Skeletal muscle cell (primary cell): ENCODE results near the gene PPP6R2.

Experiments used
- DNase-seq: peaks from one replicate; pipeline ENCODE4 v3.0.0-alpha.2; 2010; ENCODE audit warnings: low read depth
- H3K4me3 ChIP-seq: 2 replicates; pipeline ENCODE4 v1.5.1; 2011; ENCODE audit warnings: low read depth, mild to moderate bottlenecking, control low read depth, low read length, moderate library complexity

Gene PPP6R2

DNA sequence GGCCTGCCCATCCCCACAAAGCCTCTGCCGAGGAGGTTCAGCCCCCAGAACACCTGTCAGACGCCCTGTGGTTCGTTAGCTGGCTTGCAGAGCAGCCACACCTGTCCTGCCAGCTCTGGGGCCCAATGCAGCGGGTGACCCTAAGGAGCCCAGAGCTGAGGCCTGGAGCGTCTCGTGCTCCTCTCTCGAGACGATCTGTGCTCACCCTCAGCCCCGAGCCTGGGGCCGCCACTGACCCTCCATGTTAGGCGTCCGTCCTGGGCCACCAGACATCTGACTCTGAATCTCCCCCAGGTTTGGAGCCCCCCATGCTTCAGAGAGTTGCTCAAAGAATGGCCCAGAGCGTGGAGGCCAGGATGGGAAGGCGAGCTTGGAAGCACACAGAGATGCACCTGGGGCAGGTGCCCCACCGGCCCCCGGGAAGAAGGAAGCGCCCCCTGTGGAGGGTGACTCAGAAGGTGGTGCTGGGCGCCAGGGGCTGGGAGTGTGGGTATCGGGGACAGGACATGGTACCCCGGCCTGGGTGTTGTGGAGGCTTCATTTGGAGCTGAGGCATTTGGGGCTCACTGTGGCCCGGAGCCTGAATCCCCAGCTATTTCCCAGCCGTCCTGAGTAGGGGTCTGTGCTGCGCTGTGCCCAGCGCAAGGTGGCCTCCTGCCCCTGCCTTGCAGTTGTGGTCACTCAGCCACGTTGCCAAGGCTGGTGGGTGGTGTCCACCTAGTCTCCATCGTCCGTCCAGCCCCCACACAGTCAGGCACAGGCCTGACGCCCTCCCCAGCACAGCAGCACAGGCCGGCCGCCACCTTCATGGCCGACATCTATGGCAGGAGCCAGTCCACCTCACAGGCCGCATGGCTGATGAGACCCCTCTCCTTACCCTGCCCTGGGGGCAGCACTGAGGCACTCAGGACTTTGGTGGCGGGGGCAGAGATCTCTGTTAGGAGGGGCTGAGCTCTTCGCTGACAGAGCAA is 95.5 kb downstream of the PPP6R2 start:
- H3K4me3 ChIP-seq: no peak overlapping the region

GRCh38 chr22:50439314-50439870 is 96.3 kb downstream of the PPP6R2 start:
- H3K4me3 ChIP-seq: no peak overlapping the region
- DNase-seq: no peak

More for the DNA sequence above, 95.5 kb downstream of the PPP6R2 start:
- no peak for DNase-seq

DNA sequence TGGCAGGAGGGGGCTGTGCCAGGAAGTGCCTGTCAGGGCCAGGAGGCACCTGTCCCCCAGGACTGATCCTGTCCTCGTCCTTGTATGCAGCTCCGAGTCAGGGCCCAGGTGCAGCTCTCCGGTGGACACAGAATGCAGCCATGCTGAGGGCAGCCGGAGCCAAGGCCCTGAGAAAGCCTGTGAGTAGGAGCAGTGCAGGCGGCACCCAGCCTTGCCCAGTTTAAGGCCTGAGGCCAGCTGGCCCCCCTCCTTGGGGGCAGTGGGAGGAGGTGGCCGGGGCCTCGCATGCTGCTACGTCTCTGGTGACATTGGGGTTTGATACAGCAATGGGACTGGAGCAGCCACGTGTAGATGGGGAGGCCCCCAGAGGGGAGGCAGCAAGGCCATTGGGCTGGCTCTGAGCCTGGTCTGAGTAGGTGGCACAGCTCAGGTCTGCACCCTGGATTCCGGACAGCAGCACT is 96.8 kb downstream of the PPP6R2 start:
- no peak for DNase-seq
- no peak overlapping the region for H3K4me3 ChIP-seq

DNA sequence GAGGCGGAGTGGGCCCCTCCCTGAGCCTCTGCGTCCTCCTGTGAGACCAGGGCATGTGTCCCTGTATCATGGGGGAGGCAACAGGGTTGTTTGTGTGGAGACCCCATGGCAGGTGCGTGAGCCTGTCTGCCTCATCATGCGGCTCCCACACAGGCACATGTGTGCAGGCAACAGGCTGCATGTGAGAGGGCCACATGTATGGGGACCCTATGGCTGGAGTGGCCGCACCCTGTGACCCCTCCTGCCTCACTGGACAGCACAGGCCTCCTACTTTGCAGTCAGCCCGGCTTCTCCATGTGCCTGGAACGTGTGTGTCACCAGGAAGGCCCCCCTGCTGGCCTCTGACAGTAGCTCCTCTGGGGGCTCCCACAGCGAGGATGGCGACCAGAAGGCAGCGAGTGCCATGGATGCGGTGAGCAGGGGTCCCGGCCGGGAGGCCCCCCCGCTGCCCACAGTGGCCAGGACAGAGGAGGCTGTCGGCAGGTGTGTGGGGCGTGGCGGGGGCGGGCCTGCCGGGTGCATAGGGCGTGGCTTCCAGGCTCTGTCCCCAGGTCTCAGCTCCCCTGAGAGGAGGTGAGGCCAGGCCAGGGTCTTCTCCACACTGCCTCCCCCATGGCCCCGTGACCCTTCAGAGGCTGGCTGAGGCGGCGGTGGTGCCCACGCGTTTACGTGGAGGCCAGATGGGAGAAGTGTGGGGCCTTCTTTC is 97.6 kb downstream of the PPP6R2 start:
- H3K4me3 ChIP-seq: no peak overlapping the region
- no peak for DNase-seq

- H3K4me3 ChIP-seq: no peak overlapping the region
- DNase-seq: no peak
Observed at GRCh38 chr22:50441428-50441993, 98.4 kb downstream of the PPP6R2 start.

GRCh38 chr22:50443197-50443596 is 100.1 kb downstream of the PPP6R2 start:
- no peak for DNase-seq

GRCh38 chr22:50443801-50444625 is 100.9 kb downstream of the PPP6R2 start:
- H3K4me3 ChIP-seq: no peak overlapping the region
- no peak for DNase-seq

More at GRCh38 chr22:50443197-50443596, 100.1 kb downstream of the PPP6R2 start:
- H3K4me3 ChIP-seq: no peak overlapping the region

- DNase-seq: peak; percentile 30
- no peak overlapping the region for H3K4me3 ChIP-seq
Observed at GRCh38 chr22:50444663-50445062, 101.5 kb downstream of the PPP6R2 start.

DNA sequence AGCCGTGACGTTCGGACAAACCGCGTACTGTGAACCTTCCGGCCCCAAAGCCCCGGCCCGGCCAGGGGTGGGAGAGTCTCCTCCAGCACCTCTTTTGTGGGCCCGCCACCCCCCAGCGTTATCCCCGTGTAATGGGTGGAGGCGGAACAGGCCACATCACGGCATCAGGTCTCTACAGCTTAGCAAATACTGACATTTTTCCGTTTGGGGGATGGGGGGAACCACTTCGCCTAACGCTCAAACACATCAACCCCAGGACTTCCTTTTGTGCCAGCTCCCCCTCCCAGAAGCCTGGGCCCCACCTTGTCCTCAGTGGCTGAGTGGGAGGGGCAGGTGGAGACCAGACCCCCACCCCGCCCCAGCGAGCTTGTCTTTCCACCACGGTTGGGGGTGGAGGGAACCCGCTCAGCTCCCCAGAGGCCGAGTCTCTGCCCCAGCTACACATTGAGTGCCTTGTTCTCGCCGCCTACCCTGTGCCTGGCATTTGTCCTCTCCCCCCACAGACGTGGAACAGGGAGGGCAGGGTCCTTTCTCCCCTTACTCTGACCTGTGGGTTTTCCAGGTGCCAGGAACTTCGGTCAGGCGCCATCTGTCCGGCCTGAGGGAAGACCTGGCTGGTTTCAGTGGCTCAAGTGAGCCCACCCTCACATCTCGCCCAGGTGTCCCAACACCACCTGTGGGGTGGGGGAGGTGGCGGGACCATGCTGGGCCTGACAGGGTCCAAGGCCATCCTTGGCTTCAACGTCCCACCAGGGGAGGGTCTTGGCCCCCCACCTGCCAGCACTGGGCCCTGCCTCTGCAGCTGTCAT is 102.1 kb downstream of the PPP6R2 start:
- DNase-seq: no peak
- H3K4me3 ChIP-seq: no peak overlapping the region

GRCh38 chr22:50445880-50446707 is 103.0 kb downstream of the PPP6R2 start:
- no peak overlapping the region for H3K4me3 ChIP-seq
- DNase-seq: no peak

DNA sequence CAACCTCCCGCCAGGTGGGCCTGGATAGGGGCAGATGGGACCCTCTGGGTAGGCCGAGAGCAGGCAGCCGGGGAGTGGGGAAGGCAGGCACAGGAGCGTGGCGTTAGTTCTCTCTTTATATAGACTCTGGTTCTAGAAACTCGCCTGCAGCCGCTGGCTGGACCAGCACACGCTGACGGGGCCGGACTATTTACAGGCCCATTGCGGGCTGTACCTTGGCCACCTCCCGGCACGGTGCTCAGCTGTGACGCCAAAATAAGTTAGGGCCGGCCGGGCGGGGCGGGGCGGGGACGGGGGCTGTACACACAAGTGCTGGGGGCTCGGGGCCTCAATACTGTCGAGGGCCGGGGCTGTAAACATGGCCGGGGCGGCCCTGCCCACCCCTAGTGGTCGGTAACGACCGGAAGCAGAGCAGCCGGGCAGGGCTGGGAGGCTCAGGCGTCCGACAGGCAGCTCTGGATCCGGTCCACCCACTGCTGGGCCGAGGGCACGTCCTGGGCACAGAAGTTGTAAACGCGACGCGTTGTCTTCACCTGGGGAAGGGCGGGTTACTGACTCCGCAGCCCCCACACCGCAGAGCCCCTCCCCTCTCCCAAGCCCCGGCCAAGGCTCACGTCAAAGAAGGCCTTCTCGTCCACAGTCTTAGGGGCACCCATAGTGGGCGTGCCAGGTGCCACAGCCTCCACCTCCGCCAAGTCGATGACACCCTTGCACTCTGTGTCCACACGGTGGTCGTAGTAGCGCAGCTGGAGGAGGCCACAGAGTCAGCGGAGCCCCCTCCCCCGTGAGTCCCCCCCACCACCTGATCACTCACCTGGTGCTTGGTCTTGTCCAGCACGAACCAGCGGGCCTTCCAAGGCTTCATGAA is 103.8 kb downstream of the PPP6R2 start:
- DNase-seq: no peak

GRCh38 chr22:50447576-50448551 is 104.7 kb downstream of the PPP6R2 start:
- no peak for DNase-seq

More for the DNA sequence above, 103.8 kb downstream of the PPP6R2 start:
- H3K4me3 ChIP-seq: no peak overlapping the region

DNA sequence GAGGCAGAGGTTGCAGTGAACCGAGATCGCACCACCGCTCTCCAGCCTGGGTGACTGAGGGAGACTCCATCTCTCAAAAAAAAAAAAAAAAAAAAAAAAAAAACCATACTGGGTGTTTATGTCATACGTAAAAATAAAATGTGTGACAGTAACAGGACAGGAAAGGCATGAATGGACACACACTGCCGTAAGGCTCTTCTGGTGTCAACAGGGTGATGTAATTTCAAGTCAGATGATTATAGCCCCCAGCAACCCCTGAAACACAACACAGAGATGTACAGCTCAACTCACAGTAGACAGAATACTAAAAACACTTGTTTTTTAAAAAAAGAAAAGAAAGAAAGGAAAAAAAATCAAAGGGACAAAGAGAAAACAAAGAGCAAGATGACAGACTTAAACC is 109.5 kb downstream of the PPP6R2 start:
- no peak overlapping the region for H3K4me3 ChIP-seq
- no peak for DNase-seq

More at GRCh38 chr22:50447576-50448551, 104.7 kb downstream of the PPP6R2 start:
- H3K4me3 ChIP-seq: no peak overlapping the region

- H3K4me3 ChIP-seq: no peak overlapping the region
- DNase-seq: no peak
Observed at GRCh38 chr22:50454556-50455075, 111.5 kb downstream of the PPP6R2 start.

GRCh38 chr22:50455201-50455600 is 112.1 kb downstream of the PPP6R2 start:
- H3K4me3 ChIP-seq: no peak overlapping the region
- DNase-seq: no peak
